Measurements from ENCODE around the gene CD2AP.

DNA sequence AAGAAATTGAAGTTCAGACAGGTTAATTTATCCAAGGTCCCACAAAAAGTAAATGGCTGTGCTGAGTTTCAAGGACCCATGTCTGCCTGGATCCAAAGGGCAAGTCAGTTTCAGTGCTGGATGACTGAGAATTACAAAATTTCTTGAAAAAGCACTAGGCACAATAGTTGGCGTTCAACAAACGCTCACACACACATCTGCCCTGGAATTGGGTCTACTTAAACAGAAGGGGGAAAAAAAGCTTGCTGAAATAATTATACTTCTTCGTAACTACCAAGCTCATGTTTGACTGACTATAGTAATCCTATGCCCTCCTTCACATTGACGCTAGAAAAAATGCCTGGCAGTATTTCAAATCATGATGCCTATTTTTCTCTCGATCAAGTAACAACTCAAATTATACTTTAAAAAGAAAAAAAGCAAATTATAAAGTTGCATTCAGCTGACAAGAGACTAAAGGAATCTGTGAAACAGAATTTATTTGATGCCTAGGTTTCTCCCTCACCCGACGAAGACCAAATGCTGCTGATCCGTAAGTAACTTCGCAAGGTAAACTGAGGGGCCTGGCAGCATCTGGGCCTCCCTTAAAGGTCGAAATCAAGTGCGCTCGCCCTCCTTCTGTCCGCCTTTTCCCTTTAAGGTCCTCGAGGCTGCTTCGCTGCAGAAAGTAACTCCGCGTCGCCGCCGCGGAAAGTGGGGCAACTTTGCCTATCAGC, 650 bp upstream of the CD2AP start:
- no peak for TF ChIP-seq EZH2 (IDR thresholded peaks at IDR 0.05; ENCODE audit: borderline replicate concordance, low read depth, low read length, poor library complexity, severe bottlenecking)
- TF ChIP-seq, protein P1, sequence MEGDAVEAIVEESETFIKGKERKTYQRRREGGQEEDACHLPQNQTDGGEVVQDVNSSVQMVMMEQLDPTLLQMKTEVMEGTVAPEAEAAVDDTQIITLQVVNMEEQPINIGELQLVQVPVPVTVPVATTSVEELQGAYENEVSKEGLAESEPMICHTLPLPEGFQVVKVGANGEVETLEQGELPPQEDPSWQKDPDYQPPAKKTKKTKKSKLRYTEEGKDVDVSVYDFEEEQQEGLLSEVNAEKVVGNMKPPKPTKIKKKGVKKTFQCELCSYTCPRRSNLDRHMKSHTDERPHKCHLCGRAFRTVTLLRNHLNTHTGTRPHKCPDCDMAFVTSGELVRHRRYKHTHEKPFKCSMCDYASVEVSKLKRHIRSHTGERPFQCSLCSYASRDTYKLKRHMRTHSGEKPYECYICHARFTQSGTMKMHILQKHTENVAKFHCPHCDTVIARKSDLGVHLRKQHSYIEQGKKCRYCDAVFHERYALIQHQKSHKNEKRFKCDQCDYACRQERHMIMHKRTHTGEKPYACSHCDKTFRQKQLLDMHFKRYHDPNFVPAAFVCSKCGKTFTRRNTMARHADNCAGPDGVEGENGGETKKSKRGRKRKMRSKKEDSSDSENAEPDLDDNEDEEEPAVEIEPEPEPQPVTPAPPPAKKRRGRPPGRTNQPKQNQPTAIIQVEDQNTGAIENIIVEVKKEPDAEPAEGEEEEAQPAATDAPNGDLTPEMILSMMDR (conservative IDR thresholded peaks at IDR 0.05; ENCODE audit: low read depth, low read length) = no peak

Data from A673 (cell line).